Astrocyte (in vitro differentiated cells and primary cell): ENCODE data around the gene TESPA1.

Source experiments
- EZH2 ChIP-seq: IDR thresholded peaks from 2 replicates; pipeline ENCODE4 v1.6.1; 2012; ENCODE audit warnings: mild to moderate bottlenecking, low read length, inconsistent platforms; ENCODE audit not compliant: insufficient read depth
- TF ChIP-seq, protein P1 (sequence below): IDR thresholded peaks from 2 replicates; pipeline ENCODE4 v1.5.1; 2011; ENCODE audit warnings: low read depth, mild to moderate bottlenecking, inconsistent platforms, low read length, moderate library complexity; ENCODE audit not compliant: insufficient read depth

GRCh38 chr12:54958048-54958658 is 26.4 kb downstream of the TESPA1 start:
- TF ChIP-seq, protein P1, sequence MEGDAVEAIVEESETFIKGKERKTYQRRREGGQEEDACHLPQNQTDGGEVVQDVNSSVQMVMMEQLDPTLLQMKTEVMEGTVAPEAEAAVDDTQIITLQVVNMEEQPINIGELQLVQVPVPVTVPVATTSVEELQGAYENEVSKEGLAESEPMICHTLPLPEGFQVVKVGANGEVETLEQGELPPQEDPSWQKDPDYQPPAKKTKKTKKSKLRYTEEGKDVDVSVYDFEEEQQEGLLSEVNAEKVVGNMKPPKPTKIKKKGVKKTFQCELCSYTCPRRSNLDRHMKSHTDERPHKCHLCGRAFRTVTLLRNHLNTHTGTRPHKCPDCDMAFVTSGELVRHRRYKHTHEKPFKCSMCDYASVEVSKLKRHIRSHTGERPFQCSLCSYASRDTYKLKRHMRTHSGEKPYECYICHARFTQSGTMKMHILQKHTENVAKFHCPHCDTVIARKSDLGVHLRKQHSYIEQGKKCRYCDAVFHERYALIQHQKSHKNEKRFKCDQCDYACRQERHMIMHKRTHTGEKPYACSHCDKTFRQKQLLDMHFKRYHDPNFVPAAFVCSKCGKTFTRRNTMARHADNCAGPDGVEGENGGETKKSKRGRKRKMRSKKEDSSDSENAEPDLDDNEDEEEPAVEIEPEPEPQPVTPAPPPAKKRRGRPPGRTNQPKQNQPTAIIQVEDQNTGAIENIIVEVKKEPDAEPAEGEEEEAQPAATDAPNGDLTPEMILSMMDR = peak; percentile 81
- no peak for TF ChIP-seq EZH2
